Measurements from ENCODE around the gene USP46. TPM values are rescaled to one million over a fixed set of nuclear protein-coding genes. Genes with fewer than 3 reads are reported as not detected.

Gene USP46
- total and polyA plus RNA-seq, 5 donors = 12.6 to 63.7 (median 55.4) TPM

DNA sequence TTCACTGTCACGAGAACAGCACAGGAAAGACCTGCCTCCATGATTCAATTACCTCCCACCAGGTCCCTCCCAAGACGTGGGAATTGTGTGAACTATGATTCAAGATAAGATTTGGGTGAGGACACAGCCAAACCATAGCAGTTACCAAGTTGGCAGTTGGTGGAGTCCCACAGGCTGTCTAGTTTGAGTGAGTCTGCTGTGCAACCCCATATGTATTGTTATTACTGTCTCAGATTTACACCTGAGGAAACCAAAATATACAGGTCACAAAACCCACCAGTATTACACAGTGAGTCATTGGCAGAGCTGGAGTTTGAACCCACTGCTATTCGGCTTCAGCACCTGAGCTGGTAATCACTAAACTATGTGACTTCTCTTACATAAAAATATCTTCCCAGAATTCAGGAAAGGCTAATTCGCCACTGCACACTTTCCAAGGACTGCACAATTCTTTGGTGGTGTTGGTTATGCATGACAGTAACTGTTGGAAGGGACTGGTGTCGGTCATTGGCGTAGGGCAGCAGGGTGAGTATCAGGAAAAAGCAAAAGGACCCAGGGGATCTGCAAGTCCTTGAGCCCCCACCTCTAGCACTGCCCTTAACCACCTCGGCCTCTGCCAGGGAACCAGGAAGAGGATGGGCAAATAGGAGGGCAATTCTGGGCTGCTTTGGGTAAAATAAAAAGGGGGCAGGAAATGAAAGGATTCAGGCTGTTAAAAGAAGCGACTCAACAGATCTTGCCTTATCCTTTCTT lies 110.1 kb downstream of the USP46 start:
- no peak overlapping the region for H3K27ac ChIP-seq (ENCODE audit: low read length)
- no peaks in the 10 kb centered on the region for H3K27me3 ChIP-seq (ENCODE audit: control insufficient read depth, insufficient read depth)
- 74% methylated on average over 8 of the region's 8 CpGs for WGBS
- DNase-seq (no peak), ATAC-seq (no peak)
- H3K4me3 ChIP-seq (ENCODE audit: low read length) = no peak overlapping the region
- H3K9me3 ChIP-seq (ENCODE audit: control insufficient read depth, low read length) = no peaks in the 10 kb centered on the region
- intact Hi-C loops (cut with DNase I) = loop anchor here in 3 of 4 donors (5.0 to 10.0 kb wide), 2 partner anchors 106 to 433 kb away; partner anchors contain the start of gene USP46 (in 1 of the 3)
- H3K4me1 ChIP-seq (ENCODE audit: control insufficient read depth, insufficient read depth, low read length) = no peaks in the 10 kb centered on the region

- 35% methylated on average over 4 of the region's 4 CpGs for WGBS
- ATAC-seq (peak; percentile 64 to 87), DNase-seq (no peak)
- Histone ChIP-seq H3K27me3 (ENCODE audit: control insufficient read depth, insufficient read depth) (no peaks in the 10 kb centered on the region), H3K4me1 (ENCODE audit: control insufficient read depth, insufficient read depth, low read length) (no peaks in the 10 kb centered on the region), H3K9me3 (ENCODE audit: control insufficient read depth, low read length) (no peaks in the 10 kb centered on the region), H3K27ac (ENCODE audit: low read length) (no peak overlapping the region), H3K4me3 (ENCODE audit: low read length) (no peak overlapping the region)
- intact Hi-C loops (cut with DNase I) = loop anchor here in 3 of 4 donors (5.0 to 10.0 kb wide), 2 partner anchors 108 to 436 kb away; partner anchors contain the start of gene USP46 (in 1 of the 3)
Observed at GRCh38 chr4:52546449-52546848, 112.7 kb downstream of the USP46 start.

DNA sequence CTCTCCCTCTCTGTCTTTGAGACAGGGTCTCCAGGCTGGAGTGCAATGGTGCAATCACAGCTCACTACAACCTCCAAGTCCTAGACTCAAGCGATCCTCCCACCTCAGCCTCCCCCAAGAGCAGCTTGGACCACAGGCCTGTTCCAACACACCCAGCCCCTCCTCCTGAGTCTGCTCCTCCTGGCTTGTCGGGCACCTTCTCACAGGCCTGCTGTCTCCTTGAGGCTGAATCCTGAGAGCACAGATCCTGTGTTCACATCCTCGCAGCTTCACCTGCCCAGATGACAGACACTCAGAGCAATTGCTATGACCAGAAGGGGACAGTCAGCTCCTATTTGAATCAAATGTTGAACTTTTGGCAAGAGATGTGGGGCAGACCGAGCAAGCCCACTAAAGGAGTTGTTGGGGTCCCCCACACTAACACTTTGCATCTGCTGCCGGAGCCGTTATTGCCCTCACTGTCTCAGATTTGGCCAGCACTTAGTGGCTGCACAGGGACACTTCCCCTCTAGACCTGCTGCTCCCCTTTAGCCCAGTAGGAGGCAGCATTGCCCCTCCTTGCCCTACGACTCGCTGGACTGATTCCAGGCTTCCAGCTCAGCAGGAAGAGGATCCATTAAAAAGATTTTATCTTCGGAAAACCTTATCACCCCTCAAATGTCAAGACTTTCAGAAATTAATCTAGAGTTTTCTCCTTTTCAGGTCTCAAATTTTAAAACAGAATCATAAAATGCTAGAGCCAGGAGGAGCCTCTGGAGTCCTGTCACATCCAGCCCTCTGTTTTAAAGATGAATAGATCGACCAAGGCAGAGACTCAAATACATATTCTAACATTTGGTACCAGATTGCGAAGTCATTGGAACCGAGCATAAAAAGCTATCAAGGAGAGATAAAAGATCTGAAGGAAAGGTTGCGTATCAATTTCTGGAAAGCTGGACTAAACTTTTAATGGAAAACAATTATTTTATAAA lies 113.7 kb downstream of the USP46 start:
- intact Hi-C loops (cut with DNase I) = loop anchor here in 3 of 4 donors (2.0 to 10.0 kb wide), 3 partner anchors 109 to 437 kb away; partner anchors contain the start of gene USP46 (in 1 of the 3)
- peak; percentile 75 to 92 (median 84) for DNase-seq
- WGBS = 32% methylated on average over 13 of the region's 13 CpGs

More for the DNA sequence above, 113.7 kb downstream of the USP46 start:
- no peaks in the 10 kb centered on the region for H3K27me3 ChIP-seq (ENCODE audit: control insufficient read depth, insufficient read depth)
- H3K4me1 ChIP-seq (ENCODE audit: control insufficient read depth, insufficient read depth, low read length) = no peaks in the 10 kb centered on the region
- H3K27ac ChIP-seq (ENCODE audit: low read length) = no peak overlapping the region
- peak overlapping the region; percentile 23 for H3K4me3 ChIP-seq (ENCODE audit: low read length)
- ATAC-seq = peak; percentile 87 to 91
- no peaks in the 10 kb centered on the region for H3K9me3 ChIP-seq (ENCODE audit: control insufficient read depth, low read length)

Other genes starting within 250 kb of the USP46 start
- gene ERVMER34-1, start 92.1 kb upstream of the USP46 start, total RNA-seq = 1 to 10 TPM; 1.0 to 3.8 (median 2.9) TPM
- 2.3 TPM for gene ERVMER34-1, start 92.1 kb upstream of the USP46 start, polyA plus RNA-seq
- gene RASL11B, start 203.0 kb upstream of the USP46 start, total RNA-seq = 10 to 100 TPM in 3 of 4 donors, 1 to 10 TPM in 1; 9.6 to 37.2 (median 16.5) TPM
- gene RASL11B, start 203.0 kb upstream of the USP46 start, polyA plus RNA-seq = 11.4 TPM

All from right cardiac atrium (tissue), 5 donors.